IMR-90 (cell line): ENCODE measurements around the gene ZBTB32. TPM values are rescaled to one million over a fixed set of nuclear protein-coding genes. Genes with fewer than 3 reads are reported as not detected.

Source experiments
- ATAC-seq: fragments of 200-7000 bp; cut with Tn5 transposase; 2 replicates; pipeline ENCODE4 v1.9.1; 2020; ENCODE audit warnings: low read depth, mild to moderate bottlenecking, moderate library complexity
- BruUV-seq: library from RNA; stranded (reverse); fragments of 400-500 nt; replicated peaks from 2 replicates; lab custom pipeline; 2021; lab: Mats Ljungman, UMichigan
- CTCF ChIA-PET: fragments of 300-600 bp; formaldehyde crosslinking; extraction: SDS; loops from one replicate; lab custom pipeline; 2021; ENCODE audit warnings: antibody characterized with exemption; lab: Yijun Ruan, JAX
- POLR2A ChIA-PET: fragments of 300-600 bp; sonication (Branson Sonifier 250); formaldehyde crosslinking; loops from one replicate; lab custom pipeline; 2022; ENCODE audit warnings: antibody characterized with exemption; ENCODE audit not compliant: unreplicated experiment; lab: Charles Lee
- DNase-seq: peaks from one replicate; pipeline ENCODE4 v3.0.0; 2013
- H2AFZ ChIP-seq: replicated peaks from 2 replicates; pipeline ENCODE3; 2013; ENCODE audit warnings: low read length, mild to moderate bottlenecking; ENCODE audit not compliant: poor library complexity
- H2AK5ac ChIP-seq: 2 replicates; pipeline ENCODE4 v1.6.1; 2013; ENCODE audit warnings: low read depth, low read length, inconsistent platforms
- H2AK9ac ChIP-seq: replicated peaks from 2 replicates; pipeline ENCODE3; 2013; ENCODE audit warnings: mild to moderate bottlenecking, low read depth, low read length, moderate library complexity; ENCODE audit not compliant: poor library complexity
- H2BK120ac ChIP-seq: 2 replicates; pipeline ENCODE4 v1.6.1; 2013; ENCODE audit warnings: low read depth, low read length, inconsistent platforms
- H2BK15ac ChIP-seq: 3 replicates; pipeline ENCODE4 v1.6.1; 2013; ENCODE audit warnings: low read depth, low read length, inconsistent platforms
- H2BK20ac ChIP-seq: 2 replicates; pipeline ENCODE4 v1.6.1; 2013; ENCODE audit warnings: low read depth, mild to moderate bottlenecking, inconsistent platforms, low read length, moderate library complexity
- H2BK5ac ChIP-seq: 2 replicates; pipeline ENCODE4 v1.6.1; 2013; ENCODE audit warnings: mild to moderate bottlenecking, low read depth, low read length, inconsistent platforms; ENCODE audit not compliant: poor library complexity, severe bottlenecking
- H3K14ac ChIP-seq: replicated peaks from 2 replicates; pipeline ENCODE4 v1.6.1; 2013; ENCODE audit warnings: low read depth, low read length, inconsistent platforms
- H3K18ac ChIP-seq: 2 replicates; pipeline ENCODE4 v1.6.1; 2013; ENCODE audit warnings: low read depth, low read length, control low read depth
- H3K23ac ChIP-seq: 2 replicates; pipeline ENCODE4 v1.6.1; 2013; ENCODE audit warnings: low read depth, low read length, inconsistent platforms
- H3K27ac ChIP-seq: 2 replicates; pipeline ENCODE4 v1.5.1; 2013; ENCODE audit warnings: mild to moderate bottlenecking, control low read depth, low read length; ENCODE audit not compliant: insufficient read depth
- H3K27me3 ChIP-seq: 2 replicates; pipeline ENCODE4 v1.6.1; 2013; ENCODE audit warnings: low read length; ENCODE audit not compliant: control insufficient read depth, insufficient read depth
- H3K36me3 ChIP-seq: 2 replicates; pipeline ENCODE4 v1.6.1; 2013; ENCODE audit warnings: low read length, mixed read lengths; ENCODE audit not compliant: control insufficient read depth, insufficient read depth
- H3K4ac ChIP-seq: 2 replicates; pipeline ENCODE4 v1.6.1; 2013; ENCODE audit warnings: low read depth, low read length, inconsistent platforms
- H3K4me1 ChIP-seq: 2 replicates; pipeline ENCODE4 v1.6.1; 2013; ENCODE audit warnings: low read length, mixed read lengths; ENCODE audit not compliant: control insufficient read depth, insufficient read depth
- H3K4me2 ChIP-seq: 2 replicates; pipeline ENCODE4 v1.6.1; 2013; ENCODE audit warnings: low read depth, mild to moderate bottlenecking, control low read depth, low read length, moderate library complexity
- H3K4me3 ChIP-seq: 2 replicates; pipeline ENCODE4 v1.5.1; 2013; ENCODE audit warnings: low read depth, mild to moderate bottlenecking, control low read depth, low read length, moderate library complexity; ENCODE audit not compliant: insufficient read depth
- H3K56ac ChIP-seq: 2 replicates; pipeline ENCODE4 v1.6.1; 2013; ENCODE audit warnings: low read length, inconsistent platforms; ENCODE audit not compliant: insufficient read depth; ENCODE audit errors: extremely low read depth
- H3K79me1 ChIP-seq, 2 experiments: 2 replicates each; pipeline ENCODE4 v1.6.1; 2013; ENCODE audit warnings: low read length in 2 of 2, inconsistent platforms in 1 of 2, low read depth in 1 of 2
- H3K9ac ChIP-seq: 2 replicates; pipeline ENCODE4 v1.6.1; 2013; ENCODE audit warnings: low read depth, low read length, control low read depth
- H3K9me1 ChIP-seq: 2 replicates; pipeline ENCODE4 v1.6.1; 2013; ENCODE audit warnings: low read length, inconsistent platforms; ENCODE audit not compliant: insufficient read depth
- H3K9me3 ChIP-seq: 2 replicates; pipeline ENCODE4 v1.6.1; 2013; ENCODE audit warnings: low read length; ENCODE audit not compliant: control insufficient read depth, insufficient read depth
- H4K20me1 ChIP-seq: 2 replicates; pipeline ENCODE4 v1.6.1; 2013; ENCODE audit warnings: low read length, inconsistent platforms; ENCODE audit not compliant: insufficient read depth
- H4K5ac ChIP-seq: 2 replicates; pipeline ENCODE4 v1.6.1; 2013; ENCODE audit warnings: mild to moderate bottlenecking, low read depth, low read length, control low read depth
- H4K8ac ChIP-seq, 2 experiments: 2 replicates each; pipeline ENCODE4 v1.6.1; 2013; ENCODE audit warnings: low read depth in 2 of 2, low read length in 2 of 2, control low read depth in 1 of 2, inconsistent platforms in 1 of 2
- H4K91ac ChIP-seq: 2 replicates; pipeline ENCODE4 v1.6.1; 2013; ENCODE audit warnings: low read depth, low read length, inconsistent platforms; ENCODE audit not compliant: insufficient read depth
- BHLHE40 ChIP-seq: fragments of 150-350 bp; IDR thresholded peaks from 2 replicates; pipeline ENCODE4 v1.6.1; 2016; ENCODE audit warnings: mild to moderate bottlenecking, low read depth, low read length
- CEBPB ChIP-seq: IDR thresholded peaks from 2 replicates; pipeline ENCODE4 v1.6.1; 2012; ENCODE audit warnings: low read depth, low read length, improper control_type of control experiment
- ELK1 ChIP-seq: fragments of 150-350 bp; IDR thresholded peaks from 2 replicates; pipeline ENCODE4 v1.6.1; 2016; ENCODE audit warnings: low read depth, mild to moderate bottlenecking, low read length, moderate library complexity, borderline replicate concordance
- FOS ChIP-seq: fragments of 150-350 bp; IDR thresholded peaks from 2 replicates; pipeline ENCODE4 v1.6.1; 2016; ENCODE audit warnings: low read depth, low read length
- MAFK ChIP-seq: IDR thresholded peaks from 2 replicates; pipeline ENCODE4 v1.6.1; 2012; ENCODE audit warnings: low read depth, low read length, improper control_type of control experiment
- MAZ ChIP-seq: IDR thresholded peaks from 2 replicates; pipeline ENCODE4 v1.6.1; 2012; ENCODE audit warnings: low read depth, mild to moderate bottlenecking, low read length, improper control_type of control experiment, moderate library complexity, borderline replicate concordance
- MXI1 ChIP-seq: IDR thresholded peaks from 2 replicates; pipeline ENCODE4 v1.6.1; 2012; ENCODE audit warnings: low read depth, mild to moderate bottlenecking, low read length, moderate library complexity, borderline replicate concordance
- NFE2L2 ChIP-seq: fragments of 150-350 bp; IDR thresholded peaks from 2 replicates; pipeline ENCODE4 v1.6.1; 2016; ENCODE audit warnings: low read depth, mild to moderate bottlenecking, low read length
- POLR2A ChIP-seq: IDR thresholded peaks from 2 replicates; pipeline ENCODE4 v1.6.1; 2012; ENCODE audit warnings: mild to moderate bottlenecking, low read depth, low read length
- RAD21 ChIP-seq: IDR thresholded peaks from 2 replicates; pipeline ENCODE4 v1.6.1; 2012; ENCODE audit warnings: low read length, improper control_type of control experiment
- RFX5 ChIP-seq: IDR thresholded peaks from 2 replicates; pipeline ENCODE4 v1.8.0; 2012; ENCODE audit warnings: low read depth, mild to moderate bottlenecking, low read length, moderate library complexity
- SMC3 ChIP-seq: fragments of 150-350 bp; IDR thresholded peaks from 2 replicates; pipeline ENCODE4 v1.6.1; 2016; ENCODE audit warnings: low read depth, mild to moderate bottlenecking, antibody characterized with exemption, low read length, moderate library complexity
- USF2 ChIP-seq: fragments of 150-350 bp; IDR thresholded peaks from 2 replicates; pipeline ENCODE4 v1.6.1; 2017; ENCODE audit warnings: mild to moderate bottlenecking, antibody characterized with exemption, low read length, low read depth
- WGBS, 2 experiments: methylation state at CpG; one replicate each; pipeline versions ENCODE4 v1.1.5 to v1.1.7; 2013; ENCODE audit warnings: missing lambda C conversion rate in 2 of 2; ENCODE audit not compliant: insufficient read length in 1 of 2; ENCODE audit errors: extremely low coverage in 2 of 2; 5-methylcytosine and 5-hydroxymethylcytosine counted together
- dilution Hi-C: fragments of 300-500 bp; cut with HindIII; formaldehyde crosslinking; loops from one replicate; pipeline ENCODE4 v1.14.3; 2018; ENCODE audit warnings: low sequenced_read_pairs; ENCODE audit not compliant: unreplicated experiment
- in situ Hi-C: fragments of 300-500 bp; cut with MboI; formaldehyde crosslinking; loops from 3 replicates; pipeline ENCODE4 v1.14.3; 2019; ENCODE audit warnings: low sequenced_read_pairs, inconsistent platforms, mixed read lengths
- intact Hi-C: fragments of 100-400 bp; cut with micrococcal nuclease; formaldehyde crosslinking; loops from 2 replicates; pipeline ENCODE4 v1.10.0; 2022
- polyA plus RNA-seq, 3 experiments: library from polyadenylated mRNA; depleted of rRNA; stranded (reverse); fragments of >200 nt; gene quantifications; 2 replicates each; pipeline ENCODE4 v1.2.3, GENCODE V29; 2012; ENCODE audit warnings: low replicate concordance in 1 of 3
- total RNA-seq: library from RNA; depleted of rRNA; stranded (reverse); fragments of >200 nt; gene quantifications from 2 replicates; pipeline ENCODE4 v1.2.3, GENCODE V29; 2012

The ZBTB32 gene
- total and polyA plus RNA-seq, 2 of the 4 experiments (the other 2 are of a cell fraction), result not detected

DNA sequence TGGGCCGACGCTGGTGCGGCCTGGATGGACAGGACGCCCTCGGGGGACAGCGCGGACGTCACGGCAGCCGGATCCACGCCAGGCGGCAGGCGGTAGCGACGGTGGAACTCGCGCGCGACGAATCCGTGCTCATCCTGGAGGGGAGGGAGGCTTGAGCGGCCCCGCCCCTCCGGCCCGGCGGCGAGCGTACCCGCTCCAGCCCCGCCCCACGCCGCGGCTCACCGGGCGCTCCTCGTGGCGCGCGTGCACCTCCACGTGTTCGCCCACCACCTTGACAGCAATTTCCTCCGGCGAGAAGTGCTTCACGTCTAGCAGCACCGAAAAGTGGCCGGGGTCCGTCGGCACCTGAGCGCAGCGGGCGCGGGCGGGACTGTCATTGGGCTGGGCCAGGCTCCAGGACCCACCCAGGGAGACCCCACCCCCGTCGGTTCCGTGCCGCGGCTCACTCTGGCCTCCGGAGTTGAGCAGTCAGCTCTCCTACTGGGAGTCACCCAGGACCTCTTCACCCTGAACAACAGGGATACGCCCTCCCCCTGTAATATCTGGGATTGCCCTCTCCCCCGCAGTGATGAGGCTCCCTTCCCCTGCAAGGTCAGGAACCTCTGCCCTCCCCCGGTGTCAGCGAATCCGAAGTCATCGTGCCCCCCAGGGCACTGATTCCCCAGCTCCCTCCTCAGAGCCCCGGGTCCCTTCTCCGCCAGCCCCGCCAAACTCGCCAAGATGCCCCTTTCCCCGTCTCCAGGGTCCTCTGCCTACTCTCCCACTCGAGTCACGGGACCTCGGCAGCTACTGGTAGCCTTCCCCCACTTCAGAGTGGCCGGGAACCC, 51.4 kb downstream of the ZBTB32 start:
- Histone ChIP-seq H3K9me1 (peaks cover 18% of the 10 kb centered on the region; the same call in 1 of the 2 replicates), H3K4ac (peak overlapping the region; percentile 91), H3K4me1 (peaks cover 13% of the 10 kb centered on the region), H2AK5ac (peak overlapping the region; percentile 91), H2AK9ac (peak overlapping the region; percentile 95), H2BK5ac (peak overlapping the region; percentile 96), H3K36me3 (peaks cover 29% of the 10 kb centered on the region), H2BK120ac (peak overlapping the region; percentile 69), H3K27me3 (no peaks in the 10 kb centered on the region), H3K4me3 (peak overlapping the region; percentile 50), H2AFZ (peak overlapping the region; percentile 96), H3K18ac (peak overlapping the region; percentile 74), H4K20me1 (peaks cover 6% of the 10 kb centered on the region; the same call in 1 of the 2 replicates), H4K91ac (peak overlapping the region; percentile 92), H3K14ac (peak overlapping the region; percentile 88), H3K79me1 (peaks cover 32 to 70% of the 10 kb centered on the region in 2 experiments), H2BK20ac (no peak overlapping the region), H2BK15ac (no peak overlapping the region; the same call in 2 of the 3 replicates), H3K23ac (peak overlapping the region; percentile 94), H3K4me2 (peak overlapping the region; percentile 93), H3K9ac (peak overlapping the region; percentile 90), H3K9me3 (no peaks in the 10 kb centered on the region), H4K8ac (peak overlapping the region; percentile 78 to 94), H4K5ac (peak overlapping the region; percentile 89), H3K56ac (peak overlapping the region; percentile 80; the same call in 1 of the 2 replicates), H3K27ac (peak overlapping the region; percentile 97)
- WGBS, 2 experiments, result 5% methylated on average over 38 of the region's 74 CpGs; no CpG with 5 or more reads in 1 of the 2 experiments
- peak; percentile 8 for ATAC-seq
- dilution Hi-C loops, result no loop called here
- intact Hi-C loops, result loop anchor here (5.0 kb wide), 1 partner anchor 177 kb away; no protein-coding TSS in a partner anchor
- in situ Hi-C loops, result no loop called here
- DNase-seq, result peak; percentile 55
- no TSS peak for BruUV-seq
- peak; percentile 88; the same call in 1 of the 2 replicates for TF ChIP-seq MXI1
- peak; percentile 61; the same call in 1 of the 2 replicates for TF ChIP-seq MAZ
- TF ChIP-seq RFX5, result no peak
- TF ChIP-seq ELK1, result no peak
- TF ChIP-seq USF2, result peak; percentile 19; the same call in 1 of the 2 replicates
- no peak for TF ChIP-seq SMC3
- TF ChIP-seq RAD21, result no peak
- TF ChIP-seq BHLHE40, result peak; percentile 17; the same call in 1 of the 2 replicates
- TF ChIP-seq FOS, result no peak
- no peak for TF ChIP-seq MAFK
- TF ChIP-seq POLR2A, result peak; percentile 1; the same call in 1 of the 2 replicates
- TF ChIP-seq NFE2L2, result no peak
- TF ChIP-seq CEBPB, result no peak
- POLR2A ChIA-PET, result interaction anchor here (0.6 to 1.0 kb wide), 2 partner anchors 8 to 488 kb away, joined by 4 to 5 read pairs; partner anchors contain the start of gene LIN37
- CTCF ChIA-PET, result no interaction called here
